ENCODE data around the gene ACTN2.

DNA sequence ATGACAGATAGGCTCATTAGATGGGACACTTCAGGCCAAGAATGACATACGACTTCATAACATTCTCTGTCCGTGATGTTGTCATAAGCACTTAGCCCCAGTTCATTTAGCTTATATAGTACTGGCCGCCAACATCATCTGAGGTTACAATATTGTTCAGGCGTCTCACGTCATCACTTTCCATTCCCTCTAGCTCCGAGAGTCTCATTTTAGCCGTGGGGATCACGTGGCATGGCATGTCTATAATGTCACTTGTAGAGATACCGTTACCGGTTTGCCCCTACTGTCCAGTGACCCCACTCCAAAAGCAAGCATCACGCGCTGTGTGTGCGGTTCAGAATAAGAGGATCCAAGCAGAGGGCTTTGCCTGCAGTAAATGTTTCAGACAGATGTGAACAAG, 47.4 kb upstream of the ACTN2 start:
- TF ChIP-seq, protein P1, sequence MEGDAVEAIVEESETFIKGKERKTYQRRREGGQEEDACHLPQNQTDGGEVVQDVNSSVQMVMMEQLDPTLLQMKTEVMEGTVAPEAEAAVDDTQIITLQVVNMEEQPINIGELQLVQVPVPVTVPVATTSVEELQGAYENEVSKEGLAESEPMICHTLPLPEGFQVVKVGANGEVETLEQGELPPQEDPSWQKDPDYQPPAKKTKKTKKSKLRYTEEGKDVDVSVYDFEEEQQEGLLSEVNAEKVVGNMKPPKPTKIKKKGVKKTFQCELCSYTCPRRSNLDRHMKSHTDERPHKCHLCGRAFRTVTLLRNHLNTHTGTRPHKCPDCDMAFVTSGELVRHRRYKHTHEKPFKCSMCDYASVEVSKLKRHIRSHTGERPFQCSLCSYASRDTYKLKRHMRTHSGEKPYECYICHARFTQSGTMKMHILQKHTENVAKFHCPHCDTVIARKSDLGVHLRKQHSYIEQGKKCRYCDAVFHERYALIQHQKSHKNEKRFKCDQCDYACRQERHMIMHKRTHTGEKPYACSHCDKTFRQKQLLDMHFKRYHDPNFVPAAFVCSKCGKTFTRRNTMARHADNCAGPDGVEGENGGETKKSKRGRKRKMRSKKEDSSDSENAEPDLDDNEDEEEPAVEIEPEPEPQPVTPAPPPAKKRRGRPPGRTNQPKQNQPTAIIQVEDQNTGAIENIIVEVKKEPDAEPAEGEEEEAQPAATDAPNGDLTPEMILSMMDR (IDR thresholded peaks at IDR 0.05; ENCODE audit: low read depth, low read length), result no peak
- TF ChIP-seq, protein P2, sequence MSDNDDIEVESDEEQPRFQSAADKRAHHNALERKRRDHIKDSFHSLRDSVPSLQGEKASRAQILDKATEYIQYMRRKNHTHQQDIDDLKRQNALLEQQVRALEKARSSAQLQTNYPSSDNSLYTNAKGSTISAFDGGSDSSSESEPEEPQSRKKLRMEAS (IDR thresholded peaks at IDR 0.05; ENCODE audit: low read depth, low read length), result no peak
